Colonic mucosa (tissue), 4 donors: ENCODE data around the gene FXYD1. TPM values are rescaled to one million over a fixed set of nuclear protein-coding genes. Genes with fewer than 3 reads are reported as not detected.

ENCODE experiments used
- DNase-seq: peaks from one replicate; pipeline ENCODE4 v3.0.0-alpha.2; 2020
- H3K27ac ChIP-seq: fragments of 200-600 bp; one replicate; pipeline ENCODE4 v1.8.0; 2021
- H3K27me3 ChIP-seq: fragments of 200-600 bp; one replicate; pipeline ENCODE4 v1.8.0; 2021
- H3K36me3 ChIP-seq: fragments of 200-600 bp; one replicate; pipeline ENCODE4 v1.8.0; 2021
- H3K4me1 ChIP-seq: fragments of 200-600 bp; one replicate; pipeline ENCODE4 v1.8.0; 2021; ENCODE audit warnings: mild to moderate bottlenecking
- H3K4me3 ChIP-seq: fragments of 200-600 bp; one replicate; pipeline ENCODE4 v1.8.0; 2021
- H3K9ac ChIP-seq, 2 donors: one replicate each; pipeline ENCODE4 v1.7.0; 2013; ENCODE audit warnings: control low read depth in 2 of 2, low read depth in 2 of 2, low read length in 2 of 2
- H3K9me3 ChIP-seq: fragments of 200-600 bp; one replicate; pipeline ENCODE4 v1.8.0; 2021
- intact Hi-C: fragments of 100-400 bp; cut with DNase I; formaldehyde crosslinking; loops from one replicate; pipeline ENCODE4 v1.14.1; 2022
- total RNA-seq, 2 donors: library from RNA; stranded (reverse); fragmentation: NEBNext Ultra II Directional in 1 of 2; extraction: Animal tissue kit (Norgen Biotek cat#: 25700) in 1 of 2; gene quantifications; one replicate each; pipeline ENCODE4 v1.2.1, GENCODE V29; 2021
- TF ChIP-seq, protein P1 (sequence below): fragments of 200-600 bp; IDR thresholded peaks from one replicate; pipeline ENCODE4 v1.8.0; 2022; ENCODE audit warnings: antibody characterized with exemption, mild to moderate bottlenecking
- donor health status: healthy.
- donor health status: DM: no; HTN: no; CAD: no.
- donor health status: DM: no; HTN: no; CAD: no.

FXYD1 gene
- total RNA-seq, 2 donors from 2014 or later, result 8.8 to 15.1 TPM

DNA sequence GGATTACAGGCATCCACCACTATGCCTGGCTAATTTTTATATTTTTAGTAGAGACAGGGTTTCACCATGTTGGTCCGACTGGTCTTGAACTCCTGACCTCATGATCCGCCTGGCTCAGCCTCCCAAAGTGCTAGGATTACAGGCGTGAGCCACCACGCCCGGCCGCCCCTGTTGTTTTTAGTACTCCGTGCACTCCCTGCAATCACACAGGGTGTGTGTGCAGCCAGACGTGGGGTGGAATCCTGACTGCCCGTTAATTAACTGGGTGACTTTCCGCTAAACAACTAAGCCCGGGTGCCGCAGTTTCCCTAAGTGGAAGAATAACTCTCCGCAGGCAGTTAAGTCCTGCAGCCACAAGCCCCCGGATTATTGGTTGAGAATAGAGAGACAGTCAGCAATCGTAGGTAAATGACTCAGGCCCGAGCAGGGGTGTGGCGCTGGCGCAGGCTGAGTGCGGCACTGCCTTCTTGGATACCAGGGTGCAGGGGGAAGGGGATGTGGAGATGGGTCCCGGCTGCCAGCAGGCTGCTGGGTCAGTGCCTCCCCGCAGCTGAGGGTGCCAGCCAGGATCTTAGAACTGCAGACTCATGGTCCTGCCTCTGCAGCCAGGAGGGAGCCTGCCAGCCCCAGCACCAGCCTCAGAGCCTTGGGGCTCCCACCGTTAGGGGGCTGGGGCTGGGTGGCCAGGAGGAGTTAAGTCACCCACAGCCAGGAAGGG is 29.1 kb upstream of the FXYD1 start:
- Histone ChIP-seq H3K4me1 (peaks cover 6% of the 10 kb centered on the region), H3K36me3 (no peaks in the 10 kb centered on the region), H3K9me3 (no peaks in the 10 kb centered on the region), H3K27me3 (no peaks in the 10 kb centered on the region), H3K4me3 (no peak overlapping the region), H3K9ac (no peak overlapping the region), H3K27ac (peak overlapping the region; percentile 4)
- TF ChIP-seq, protein P1, sequence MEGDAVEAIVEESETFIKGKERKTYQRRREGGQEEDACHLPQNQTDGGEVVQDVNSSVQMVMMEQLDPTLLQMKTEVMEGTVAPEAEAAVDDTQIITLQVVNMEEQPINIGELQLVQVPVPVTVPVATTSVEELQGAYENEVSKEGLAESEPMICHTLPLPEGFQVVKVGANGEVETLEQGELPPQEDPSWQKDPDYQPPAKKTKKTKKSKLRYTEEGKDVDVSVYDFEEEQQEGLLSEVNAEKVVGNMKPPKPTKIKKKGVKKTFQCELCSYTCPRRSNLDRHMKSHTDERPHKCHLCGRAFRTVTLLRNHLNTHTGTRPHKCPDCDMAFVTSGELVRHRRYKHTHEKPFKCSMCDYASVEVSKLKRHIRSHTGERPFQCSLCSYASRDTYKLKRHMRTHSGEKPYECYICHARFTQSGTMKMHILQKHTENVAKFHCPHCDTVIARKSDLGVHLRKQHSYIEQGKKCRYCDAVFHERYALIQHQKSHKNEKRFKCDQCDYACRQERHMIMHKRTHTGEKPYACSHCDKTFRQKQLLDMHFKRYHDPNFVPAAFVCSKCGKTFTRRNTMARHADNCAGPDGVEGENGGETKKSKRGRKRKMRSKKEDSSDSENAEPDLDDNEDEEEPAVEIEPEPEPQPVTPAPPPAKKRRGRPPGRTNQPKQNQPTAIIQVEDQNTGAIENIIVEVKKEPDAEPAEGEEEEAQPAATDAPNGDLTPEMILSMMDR, result no peak
- no peak for DNase-seq
- intact Hi-C loops, result no loop called here

DNA sequence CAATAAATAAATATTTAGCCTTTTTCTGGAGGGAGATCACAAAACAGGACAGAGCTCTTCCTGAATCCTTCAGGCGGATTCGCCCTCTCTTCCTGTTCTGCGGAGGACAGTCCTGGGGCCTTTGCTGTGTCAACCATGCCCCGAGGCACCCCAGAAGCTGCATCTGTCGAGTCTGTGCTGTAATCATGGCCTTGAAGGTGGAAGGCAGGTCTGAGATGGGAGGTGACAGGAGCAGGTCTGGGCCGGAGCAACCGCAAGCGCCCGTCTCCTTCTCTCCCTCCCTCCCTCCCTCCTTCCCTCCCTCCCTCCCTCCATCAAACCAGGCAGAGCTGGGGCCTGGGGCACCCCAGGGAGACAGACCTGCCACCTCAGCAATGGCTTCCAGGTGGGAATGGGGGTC is 27.6 kb upstream of the FXYD1 start:
- Histone ChIP-seq H3K4me3 (no peak overlapping the region), H3K4me1 (peaks cover 6% of the 10 kb centered on the region), H3K36me3 (no peaks in the 10 kb centered on the region), H3K9me3 (no peaks in the 10 kb centered on the region), H3K27me3 (no peaks in the 10 kb centered on the region), H3K9ac (no peak overlapping the region), H3K27ac (no peak overlapping the region)
- DNase-seq, result no peak
- TF ChIP-seq, protein P1, result no peak
- intact Hi-C loops, result no loop called here

DNA sequence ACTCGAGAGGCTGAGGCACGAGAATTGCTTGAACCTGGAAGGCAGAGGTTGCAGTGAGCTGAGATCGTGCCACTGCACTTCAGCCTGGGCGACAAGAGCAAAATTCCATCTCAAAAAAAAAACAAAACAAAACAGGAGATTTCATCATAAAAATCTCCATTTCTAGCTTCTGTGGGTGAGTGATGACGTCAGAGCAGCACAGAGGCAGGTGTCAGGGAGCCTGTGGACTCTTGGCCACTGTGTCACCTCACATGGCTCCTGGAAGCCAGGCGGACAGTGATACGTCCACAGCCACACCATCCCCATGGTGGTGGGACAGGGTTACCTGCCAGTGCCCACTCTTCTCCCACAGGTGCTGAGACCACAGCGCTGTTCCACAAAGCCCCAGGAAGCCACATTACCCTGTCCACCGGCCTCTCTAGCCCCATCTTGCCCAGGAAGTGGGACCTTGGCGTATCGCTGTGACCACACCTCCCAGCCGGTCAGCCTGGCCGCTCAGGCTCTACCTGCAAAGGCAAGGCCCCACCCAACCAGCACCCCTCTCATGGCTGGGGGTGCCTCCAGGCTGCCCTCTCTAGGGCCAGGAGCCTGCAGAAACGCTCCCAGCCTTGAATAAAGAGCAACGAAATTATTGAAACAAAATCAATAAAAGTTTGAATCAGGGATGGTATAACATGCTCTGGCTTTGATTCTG is 25.5 kb upstream of the FXYD1 start:
- H3K27ac ChIP-seq, result no peak overlapping the region
- no peaks in the 10 kb centered on the region for H3K36me3 ChIP-seq
- no peaks in the 10 kb centered on the region for H3K27me3 ChIP-seq
- DNase-seq, result no peak
- TF ChIP-seq, protein P1, result no peak
- H3K9me3 ChIP-seq, result no peaks in the 10 kb centered on the region
- no peak overlapping the region for H3K9ac ChIP-seq
- no peak overlapping the region for H3K4me3 ChIP-seq
- H3K4me1 ChIP-seq, result peaks cover 6% of the 10 kb centered on the region
- intact Hi-C loops, result no loop called here

DNA sequence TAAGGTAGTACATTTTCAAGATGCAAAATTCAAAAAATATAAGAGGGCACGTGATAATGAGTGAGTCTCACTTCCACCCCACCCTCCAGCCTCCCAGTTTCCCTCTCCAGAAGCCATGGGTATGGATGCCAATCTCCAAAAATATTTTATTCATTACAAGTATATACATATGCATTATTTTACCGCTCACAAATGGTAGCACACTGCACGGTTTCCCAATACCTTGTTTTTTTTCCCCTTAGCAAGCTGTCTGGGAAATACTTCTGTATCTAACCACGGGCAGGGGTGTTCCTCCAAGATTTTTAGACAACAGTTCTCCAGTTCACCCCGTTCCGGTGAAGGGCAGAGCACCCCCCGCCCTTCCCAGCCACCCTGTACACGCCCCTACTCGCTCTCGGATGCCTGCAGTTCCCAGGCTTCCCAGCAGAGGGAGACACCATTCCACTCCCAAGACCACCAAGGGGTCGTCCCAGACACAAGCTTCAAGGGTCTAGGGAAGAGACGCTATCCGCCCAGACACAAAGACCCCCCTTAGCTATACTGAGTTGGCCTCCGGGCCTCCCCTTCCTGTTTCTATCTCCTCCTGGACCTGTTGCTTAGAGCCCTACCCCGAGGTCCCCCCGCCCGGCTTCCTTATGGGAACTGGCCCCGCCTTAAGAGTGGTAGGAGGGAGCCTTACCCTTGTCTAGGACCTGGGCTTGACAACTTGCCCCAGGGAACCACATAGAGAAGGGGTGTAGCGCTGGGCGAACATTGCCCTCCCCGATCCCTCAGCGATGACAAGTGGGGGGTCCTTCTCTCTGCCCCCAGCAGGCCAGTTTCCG is 24.1 kb upstream of the FXYD1 start:
- H3K9me3 ChIP-seq, result no peaks in the 10 kb centered on the region
- no peaks in the 10 kb centered on the region for H3K27me3 ChIP-seq
- TF ChIP-seq, protein P1, result peak; percentile 95
- peak overlapping the region; percentile 79 to 97 for H3K9ac ChIP-seq
- H3K36me3 ChIP-seq, result no peaks in the 10 kb centered on the region
- H3K4me1 ChIP-seq, result no peaks in the 10 kb centered on the region
- H3K27ac ChIP-seq, result peak overlapping the region; percentile 92
- peak; percentile 86 for DNase-seq
- intact Hi-C loops, result loop anchor here (2.0 kb wide), 1 partner anchor 20 kb away; the partner anchor contains the start of gene LGI4
- H3K4me3 ChIP-seq, result peak overlapping the region; percentile 32
